NCI-H2227 (cell line): ENCODE measurements around the gene MUC20.
"Not testable (repeated sequence)": the region's sequence is repeated elsewhere in the genome, so short reads cannot be mapped to it uniquely, and the experiment has no call there.

Source experiments
- DNase-seq: peaks from one replicate; lab custom pipeline; 2025; ENCODE audit not compliant: unreplicated experiment; lab: John Stamatoyannopoulos, UW

The MUC20 gene

GRCh38 chr3:195720831-195721506, at the start of gene MUC20:
Gene MUC20 (plus strand): TSS chr3:195720978. CDS start chr3:195721008, 30 bp downstream.
- not testable (repeated sequence) for DNase-seq

GRCh38 chr3:195671283-195671682, 49.5 kb upstream of the MUC20 start:
- DNase-seq: not testable (repeated sequence)

- not testable (repeated sequence) for DNase-seq
These were observed 47.1 kb upstream of the MUC20 start for GRCh38 chr3:195673711-195674110.

GRCh38 chr3:195678391-195679015, 42.3 kb upstream of the MUC20 start:
- not testable (repeated sequence) for DNase-seq

GRCh38 chr3:195680690-195681089, 40.1 kb upstream of the MUC20 start:
- DNase-seq: not testable (repeated sequence)

GRCh38 chr3:195681458-195682103, 39.2 kb upstream of the MUC20 start:
- not testable (repeated sequence) for DNase-seq

- DNase-seq: not testable (repeated sequence)
These were observed 38.6 kb upstream of the MUC20 start for GRCh38 chr3:195682104-195682742.

GRCh38 chr3:195683722-195684526, 36.9 kb upstream of the MUC20 start:
- not testable (repeated sequence) for DNase-seq

GRCh38 chr3:195684527-195685257, 36.1 kb upstream of the MUC20 start:
- DNase-seq: not testable (repeated sequence)

GRCh38 chr3:195686537-195687208, 34.1 kb upstream of the MUC20 start:
- not testable (repeated sequence) for DNase-seq

- DNase-seq: not testable (repeated sequence)
These were observed 33.5 kb upstream of the MUC20 start for GRCh38 chr3:195687209-195687760.

GRCh38 chr3:195688471-195689183, 32.2 kb upstream of the MUC20 start:
- DNase-seq: not testable (repeated sequence)

- not testable (repeated sequence) for DNase-seq
These were observed 31.4 kb upstream of the MUC20 start for GRCh38 chr3:195689184-195690070.

- DNase-seq: no peak
These were observed 29.8 kb upstream of the MUC20 start for GRCh38 chr3:195690951-195691350.

GRCh38 chr3:195691596-195692353, 29.0 kb upstream of the MUC20 start:
- DNase-seq: not testable (repeated sequence)

- DNase-seq: no peak
These were observed 28.5 kb upstream of the MUC20 start for GRCh38 chr3:195692354-195692685.
